SK-N-SH (cell line): ENCODE data around the gene COP1. TPM values are rescaled to one million over a fixed set of nuclear protein-coding genes. Genes with fewer than 3 reads are reported as not detected.

ENCODE experiments used
- CTCF ChIA-PET: fragments of 300-600, 350-600 bp; formaldehyde crosslinking; extraction: SDS; loops from one replicate; lab custom pipeline; 2021; lab: Yijun Ruan, JAX
- POLR2A ChIA-PET: fragments of 350-600 bp; sonication (Branson Sonifier 250); formaldehyde crosslinking; extraction: SDS; loops from one replicate; lab custom pipeline; 2020; ENCODE audit warnings: antibody characterized with exemption, inconsistent platforms; lab: Yijun Ruan, JAX
- DNase-seq: peaks from one replicate; pipeline ENCODE4 v3.0.0; 2012
- H2AFZ ChIP-seq: fragments of 200-600 bp; sonication (generic); 2 replicates; pipeline ENCODE4 v1.8.1; 2016; ENCODE audit warnings: antibody characterized with exemption, mild to moderate bottlenecking, low read depth
- H3F3A ChIP-seq: fragments of 200-600 bp; sonication (generic); replicated peaks from 2 replicates; pipeline ENCODE3; 2016; ENCODE audit warnings: antibody characterized with exemption, mild to moderate bottlenecking; ENCODE audit not compliant: insufficient read depth
- H3K27ac ChIP-seq, 2 experiments: fragments of 200-500 bp in 1 of 2; fragments of 200-600 bp in 1 of 2; sonication (Bioruptor generic) in 1 of 2; sonication (generic), shearing (Covaris generic) in 1 of 2; 2 replicates each; pipeline versions ENCODE4 v1.5.1 to v1.6.1; 2014 to 2016; ENCODE audit warnings: low read depth in 2 of 2, inconsistent platforms in 1 of 2, low read length in 1 of 2, mild to moderate bottlenecking in 1 of 2, mixed read lengths in 1 of 2
- H3K27me3 ChIP-seq: fragments of 200-600 bp; sonication (generic), shearing (Covaris generic); 2 replicates; pipeline ENCODE4 v1.6.1; 2016; ENCODE audit warnings: mixed run types; ENCODE audit not compliant: insufficient read depth
- H3K36me3 ChIP-seq, 2 experiments: fragments of 200-500 bp in 1 of 2; fragments of 200-600 bp in 1 of 2; sonication (Bioruptor generic) in 1 of 2; sonication (generic) in 1 of 2; replicated peaks in 1 of 2; 2 replicates each; pipeline versions ENCODE3 to v1.5.1; 2014 to 2016; ENCODE audit warnings: low read length in 1 of 2, mild to moderate bottlenecking in 1 of 2; ENCODE audit not compliant: insufficient read depth in 2 of 2, control insufficient read depth in 1 of 2
- H3K4me1 ChIP-seq, 2 experiments: fragments of 200-500 bp in 1 of 2; fragments of 200-600 bp in 1 of 2; sonication (Bioruptor generic) in 1 of 2; sonication (generic), shearing (Covaris generic) in 1 of 2; 2 replicates each; pipeline versions ENCODE4 v1.5.1 to v1.6.1; 2014 to 2016; ENCODE audit warnings: low read depth in 1 of 2, low read length in 1 of 2, mixed run types in 1 of 2; ENCODE audit not compliant: insufficient read depth in 2 of 2, control insufficient read depth in 1 of 2
- H3K4me2 ChIP-seq: fragments of 200-600 bp; sonication (generic), shearing (Covaris generic); 2 replicates; pipeline ENCODE4 v1.6.1; 2017; ENCODE audit warnings: mixed run types
- H3K4me3 ChIP-seq, 2 experiments: fragments of 200-500 bp in 1 of 2; fragments of 200-600 bp in 1 of 2; sonication (Bioruptor generic) in 1 of 2; sonication (generic), shearing (Covaris generic) in 1 of 2; 2 replicates each; pipeline versions ENCODE4 v1.5.1 to v1.8.1; 2014 to 2016; ENCODE audit warnings: low read depth in 2 of 2, inconsistent platforms in 1 of 2, low read length in 1 of 2, mild to moderate bottlenecking in 1 of 2, mixed read lengths in 1 of 2, moderate library complexity in 1 of 2
- H3K79me2 ChIP-seq: fragments of 200-600 bp; sonication (generic); 2 replicates; pipeline ENCODE4 v1.8.1; 2017; ENCODE audit warnings: mild to moderate bottlenecking; ENCODE audit not compliant: insufficient read depth
- H3K9ac ChIP-seq: fragments of 200-600 bp; sonication (generic); 2 replicates; pipeline ENCODE4 v1.6.1; 2017; ENCODE audit warnings: mixed run types
- H3K9me2 ChIP-seq: fragments of 200-600 bp; sonication (generic); 2 replicates; pipeline ENCODE4 v1.6.1; 2017; ENCODE audit warnings: mixed run types
- H3K9me3 ChIP-seq: fragments of 200-600 bp; sonication (generic); 2 replicates; pipeline ENCODE4 v1.6.1; 2017; ENCODE audit warnings: mixed run types, mild to moderate bottlenecking, moderate library complexity
- H4K20me1 ChIP-seq: fragments of 200-600 bp; sonication (generic); 2 replicates; pipeline ENCODE4 v1.6.1; 2017; ENCODE audit warnings: mild to moderate bottlenecking, mixed run types; ENCODE audit not compliant: insufficient read depth
- EZH2phosphoT487 ChIP-seq: fragments of 200-600 bp; sonication (generic); IDR thresholded peaks from 2 replicates; pipeline ENCODE4 v1.6.1; 2017; ENCODE audit warnings: low read depth, mixed run types, mild to moderate bottlenecking, antibody characterized with exemption, moderate library complexity, borderline replicate concordance
- FOXJ3 ChIP-seq: sonication (generic); formaldehyde crosslinking; IDR thresholded peaks from 2 replicates; pipeline ENCODE4 v1.5.1; 2020; ENCODE audit warnings: mild to moderate bottlenecking, missing genetic modification reagents
- FOXM1 ChIP-seq: IDR thresholded peaks from 2 replicates; pipeline ENCODE4 v1.4.0; 2012; ENCODE audit warnings: low read depth, mild to moderate bottlenecking
- GABPA ChIP-seq: IDR thresholded peaks from 2 replicates; pipeline ENCODE4 v1.4.0; 2012; ENCODE audit warnings: low read depth, mild to moderate bottlenecking
- GATA2 ChIP-seq: sonication (generic); formaldehyde crosslinking; IDR thresholded peaks from 2 replicates; pipeline ENCODE4 v1.5.0; 2020; ENCODE audit warnings: mild to moderate bottlenecking, missing genetic modification reagents
- IRF3 ChIP-seq: fragments of 150-350 bp; IDR thresholded peaks from 2 replicates; pipeline ENCODE4 v1.6.1; 2016; ENCODE audit warnings: mild to moderate bottlenecking, low read depth, low read length
- MAX ChIP-seq: IDR thresholded peaks from 2 replicates; pipeline ENCODE4 v1.4.0; 2012; ENCODE audit warnings: low read depth
- MEF2A ChIP-seq: IDR thresholded peaks from 2 replicates; pipeline ENCODE4 v1.4.0; 2012; ENCODE audit warnings: low read depth, borderline replicate concordance
- MXI1 ChIP-seq: IDR thresholded peaks from 2 replicates; pipeline ENCODE4 v1.6.1; 2012; ENCODE audit warnings: mild to moderate bottlenecking, low read depth, low read length, improper control_type of control experiment
- RAD21 ChIP-seq: IDR thresholded peaks from 2 replicates; pipeline ENCODE4 v1.6.1; 2012; ENCODE audit warnings: mild to moderate bottlenecking, low read length
- RFX5 ChIP-seq: IDR thresholded peaks from 2 replicates; pipeline ENCODE4 v1.6.1; 2012; ENCODE audit warnings: mild to moderate bottlenecking, improper control_type of control experiment, low read length
- SIN3A ChIP-seq: IDR thresholded peaks from 2 replicates; pipeline ENCODE4 v1.6.1; 2012; ENCODE audit warnings: low read depth, mild to moderate bottlenecking, low read length, moderate library complexity, borderline replicate concordance
- SMC3 ChIP-seq: IDR thresholded peaks from 2 replicates; pipeline ENCODE4 v1.6.1; 2012; ENCODE audit warnings: low read depth, low read length, improper control_type of control experiment
- TCF12 ChIP-seq: IDR thresholded peaks from 2 replicates; pipeline ENCODE4 v1.4.0; 2012
- TEAD4 ChIP-seq: IDR thresholded peaks from 2 replicates; pipeline ENCODE4 v1.4.0; 2012; ENCODE audit warnings: mild to moderate bottlenecking, borderline replicate concordance; ENCODE audit not compliant: insufficient read depth
- USF2 ChIP-seq: fragments of 150-350 bp; IDR thresholded peaks from 2 replicates; pipeline ENCODE4 v1.6.1; 2017; ENCODE audit warnings: antibody characterized with exemption, low read length, low read depth, borderline replicate concordance
- polyA plus RNA-seq, 3 experiments: library from polyadenylated mRNA; depleted of rRNA; stranded (reverse); fragments of >200 nt; gene quantifications; 2 replicates each; pipeline ENCODE4 v1.2.3, GENCODE V29; 2012
- TF ChIP-seq, protein P1 (sequence below): fragments of 200-600 bp; sonication (generic); IDR thresholded peaks from 2 replicates; pipeline ENCODE4 v1.6.1; 2017; ENCODE audit warnings: antibody characterized with exemption, mild to moderate bottlenecking, moderate library complexity

The COP1 gene
- polyA plus RNA-seq, 1 of the 3 experiments (the other 2 are of a cell fraction) = 10.3 TPM

- H3K9me2 ChIP-seq = no peaks in the 10 kb centered on the region
- H3K9me3 ChIP-seq = no peaks in the 10 kb centered on the region
- H3F3A ChIP-seq = no peaks in the 10 kb centered on the region
- H3K79me2 ChIP-seq = no peaks in the 10 kb centered on the region
- H3K4me3 ChIP-seq = no peak overlapping the region
- H3K4me1 ChIP-seq = no peaks in the 10 kb centered on the region
- H2AFZ ChIP-seq = no peak overlapping the region
- no peaks in the 10 kb centered on the region for H3K27me3 ChIP-seq
- H3K9ac ChIP-seq = no peak overlapping the region
- ChIA-PET CTCF (no interaction called here), POLR2A (interaction anchor here (0.6 kb wide), 1 partner anchor 21 kb away, joined by 3 read pairs; no protein-coding TSS in a partner anchor)
- DNase-seq = no peak
- H4K20me1 ChIP-seq = no peaks in the 10 kb centered on the region
- no peak overlapping the region for H3K4me2 ChIP-seq
- peaks cover 26 to 38% of the 10 kb centered on the region in 2 experiments for H3K36me3 ChIP-seq
- TF ChIP-seq RAD21 (no peak), FOXM1 (no peak), GABPA (no peak), FOXJ3 (CRISPR knock-in tag) (no peak), RFX5 (no peak), USF2 (no peak), SMC3 (no peak), TEAD4 (no peak), SIN3A (no peak), EZH2phosphoT487 (no peak), MEF2A (no peak), TCF12 (no peak), MXI1 (no peak), GATA2 (no peak), MAX (no peak), IRF3 (no peak)
- TF ChIP-seq, protein P1, sequence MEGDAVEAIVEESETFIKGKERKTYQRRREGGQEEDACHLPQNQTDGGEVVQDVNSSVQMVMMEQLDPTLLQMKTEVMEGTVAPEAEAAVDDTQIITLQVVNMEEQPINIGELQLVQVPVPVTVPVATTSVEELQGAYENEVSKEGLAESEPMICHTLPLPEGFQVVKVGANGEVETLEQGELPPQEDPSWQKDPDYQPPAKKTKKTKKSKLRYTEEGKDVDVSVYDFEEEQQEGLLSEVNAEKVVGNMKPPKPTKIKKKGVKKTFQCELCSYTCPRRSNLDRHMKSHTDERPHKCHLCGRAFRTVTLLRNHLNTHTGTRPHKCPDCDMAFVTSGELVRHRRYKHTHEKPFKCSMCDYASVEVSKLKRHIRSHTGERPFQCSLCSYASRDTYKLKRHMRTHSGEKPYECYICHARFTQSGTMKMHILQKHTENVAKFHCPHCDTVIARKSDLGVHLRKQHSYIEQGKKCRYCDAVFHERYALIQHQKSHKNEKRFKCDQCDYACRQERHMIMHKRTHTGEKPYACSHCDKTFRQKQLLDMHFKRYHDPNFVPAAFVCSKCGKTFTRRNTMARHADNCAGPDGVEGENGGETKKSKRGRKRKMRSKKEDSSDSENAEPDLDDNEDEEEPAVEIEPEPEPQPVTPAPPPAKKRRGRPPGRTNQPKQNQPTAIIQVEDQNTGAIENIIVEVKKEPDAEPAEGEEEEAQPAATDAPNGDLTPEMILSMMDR = no peak
- H3K27ac ChIP-seq = no peak overlapping the region
These were observed 163.5 kb downstream of the COP1 start for GRCh38 chr1:176043537-176043936.
